Endothelial cell of umbilical vein (primary cell): Measurements from ENCODE around the gene PAX3. TPM values are rescaled to one million over a fixed set of nuclear protein-coding genes. Genes with fewer than 3 reads are reported as not detected.

Source experiments
- BruUV-seq: library from RNA; stranded (reverse); fragments of 400-500 nt; replicated peaks from 2 replicates; lab custom pipeline; 2021; lab: Mats Ljungman, UMichigan
- CTCF ChIA-PET: fragments of 300-600, 350-600 bp; sonication (Branson Sonifier 250); formaldehyde crosslinking; loops from one replicate; lab custom pipeline; 2021; ENCODE audit warnings: antibody characterized with exemption, inconsistent platforms; lab: Charles Lee
- POLR2A ChIA-PET: fragments of 300-600, 350-600 bp; sonication (Branson Sonifier 250); formaldehyde crosslinking; loops from one replicate; lab custom pipeline; 2021; ENCODE audit warnings: antibody characterized with exemption, inconsistent platforms; lab: Charles Lee
- DNase-seq: peaks from one replicate; pipeline ENCODE4 v3.0.0-alpha.2; 2011; ENCODE audit warnings: low read depth, low spot score
- FAIRE-seq: peaks from 2 replicates; lab custom pipeline; 2011; peaks lifted over from hg19 to GRCh38; lab: Jason Lieb, UNC
- H2AFZ ChIP-seq: 2 replicates; pipeline ENCODE4 v1.6.0; 2012; ENCODE audit warnings: low read depth, low read length, control low read depth, inconsistent platforms
- H3K27ac ChIP-seq: 2 replicates; pipeline ENCODE4 v1.5.1; 2011; ENCODE audit warnings: low read depth, mild to moderate bottlenecking, control low read depth, low read length, moderate library complexity; ENCODE audit not compliant: insufficient read depth
- H3K27me3 ChIP-seq, 2 experiments: 2 replicates each; pipeline versions ENCODE4 v1.6.0 to v1.6.1; 2011; ENCODE audit warnings: low read length in 2 of 2, mixed read lengths in 1 of 2; ENCODE audit not compliant: control insufficient read depth in 2 of 2, insufficient read depth in 2 of 2
- H3K36me3 ChIP-seq, 2 experiments: 2 replicates in 1 of 2; 3 replicates in 1 of 2; pipeline ENCODE4 v1.5.1; 2011; ENCODE audit warnings: low read length in 2 of 2, mild to moderate bottlenecking in 1 of 2, moderate library complexity in 1 of 2; ENCODE audit not compliant: control insufficient read depth in 2 of 2, insufficient read depth in 2 of 2; ENCODE audit errors: extremely low read depth in 1 of 2
- H3K4me1 ChIP-seq: 3 replicates; pipeline ENCODE4 v1.5.1; 2011; ENCODE audit warnings: mild to moderate bottlenecking, low read length; ENCODE audit not compliant: control insufficient read depth, insufficient read depth; ENCODE audit errors: extremely low read depth
- H3K4me2 ChIP-seq: 2 replicates; pipeline ENCODE4 v1.6.1; 2011; ENCODE audit warnings: low read length, control low read depth, mixed read lengths; ENCODE audit not compliant: insufficient read depth
- H3K4me3 ChIP-seq, 3 experiments: fragments of 200-600 bp in 1 of 3; sonication (generic), shearing (Covaris generic) in 1 of 3; replicated peaks in 1 of 3; 2 replicates each; pipeline ENCODE4 v1.5.1; 2011 to 2016; ENCODE audit warnings: control low read depth in 3 of 3, low read length in 3 of 3, mild to moderate bottlenecking in 2 of 3, inconsistent platforms in 1 of 3, low read depth in 1 of 3, moderate library complexity in 1 of 3; ENCODE audit not compliant: insufficient read depth in 1 of 3
- H3K79me2 ChIP-seq: 2 replicates; pipeline ENCODE4 v1.6.0; 2012; ENCODE audit warnings: low read length, inconsistent platforms; ENCODE audit not compliant: control insufficient read depth, insufficient read depth
- H3K9ac ChIP-seq: replicated peaks from 2 replicates; pipeline ENCODE3; 2011; ENCODE audit warnings: low read length, control low read depth; ENCODE audit not compliant: insufficient read depth; ENCODE audit errors: extremely low read depth
- H3K9me1 ChIP-seq: replicated peaks from 3 replicates; pipeline ENCODE4 v1.6.0; 2011; ENCODE audit warnings: mild to moderate bottlenecking, low read length; ENCODE audit not compliant: control insufficient read depth, insufficient read depth; ENCODE audit errors: extremely low read depth
- H3K9me3 ChIP-seq: replicated peaks from 2 replicates; pipeline ENCODE4 v1.5.1; 2012; ENCODE audit warnings: low read length, inconsistent platforms; ENCODE audit not compliant: control insufficient read depth, insufficient read depth
- H4K20me1 ChIP-seq: replicated peaks from 2 replicates; pipeline ENCODE3; 2011; ENCODE audit warnings: mild to moderate bottlenecking, low read length; ENCODE audit not compliant: control insufficient read depth, insufficient read depth; ENCODE audit errors: extremely low read depth
- CTCF ChIP-seq, 2 donors: IDR thresholded peaks; 1 replicate in 1 of 2; 2 replicates in 1 of 2; pipeline ENCODE4 v1.5.1; 2011; ENCODE audit warnings: low read length in 2 of 2, mild to moderate bottlenecking in 2 of 2, moderate library complexity in 2 of 2, control low read depth in 1 of 2, inconsistent platforms in 1 of 2, low read depth in 1 of 2; ENCODE audit not compliant: insufficient read depth in 1 of 2; ENCODE audit errors: extremely low read depth in 1 of 2
- EZH2 ChIP-seq: IDR thresholded peaks from 2 replicates; pipeline ENCODE4 v1.6.1; 2012; ENCODE audit warnings: borderline replicate concordance, low read depth, mild to moderate bottlenecking, moderate library complexity, low read length, inconsistent platforms; ENCODE audit not compliant: severe bottlenecking
- FOS ChIP-seq: IDR thresholded peaks from 2 replicates; pipeline ENCODE4 v1.6.1; 2011; ENCODE audit warnings: mild to moderate bottlenecking, low read length, moderate library complexity, borderline replicate concordance; ENCODE audit not compliant: insufficient read depth
- GATA2 ChIP-seq: IDR thresholded peaks from 2 replicates; pipeline ENCODE4 v1.7.0; 2011; ENCODE audit warnings: low read depth, mild to moderate bottlenecking, moderate library complexity, mixed read lengths, low read length; ENCODE audit not compliant: insufficient read length, insufficient read depth
- JUN ChIP-seq: IDR thresholded peaks from 2 replicates; pipeline ENCODE4 v1.6.1; 2011; ENCODE audit warnings: borderline replicate concordance, low read depth; ENCODE audit not compliant: insufficient read length, insufficient read depth
- MAX ChIP-seq: IDR thresholded peaks from 2 replicates; pipeline ENCODE4 v1.6.1; 2011; ENCODE audit not compliant: insufficient read depth, insufficient read length
- MYC ChIP-seq: IDR thresholded peaks from one replicate; pipeline ENCODE4 v1.6.1; 2011; ENCODE audit warnings: mild to moderate bottlenecking, low read depth, low read length
- POLR2A ChIP-seq: IDR thresholded peaks from 2 replicates; pipeline ENCODE4 v1.6.1; 2012; ENCODE audit warnings: low read depth, mild to moderate bottlenecking, control low read depth, low read length
- POLR2AphosphoS5 ChIP-seq: IDR thresholded peaks from 2 replicates; pipeline ENCODE4 v1.6.1; 2012; ENCODE audit warnings: low read depth, mild to moderate bottlenecking, control low read depth, low read length, moderate library complexity; ENCODE audit not compliant: insufficient read depth
- dilution Hi-C: fragments of 300-500 bp; cut with MboI; formaldehyde crosslinking; loops from one replicate; pipeline ENCODE4 v1.15.0; 2019; ENCODE audit warnings: low sequenced_read_pairs; ENCODE audit not compliant: extremely low pct_ligation_motif_present
- intact Hi-C: fragments of 100-400 bp; cut with micrococcal nuclease; formaldehyde crosslinking; loops from one replicate; pipeline ENCODE4 v1.10.0; 2022
- polyA plus RNA-seq, 4 experiments: library from polyadenylated mRNA; depleted of rRNA in 3 of 4; stranded (reverse) in 3 of 4; unstranded in 1 of 4; fragments of >200 nt; gene quantifications; 2 replicates each; pipeline versions ENCODE4 v1.2.1 to v1.2.3, GENCODE V29; 2011 to 2012; ENCODE audit warnings: missing spikeins in 1 of 4
- total RNA-seq: library from RNA; stranded (reverse); gene quantifications from 2 replicates; pipeline ENCODE4 v1.2.3, GENCODE V29; 2021

Gene PAX3
- total and polyA plus RNA-seq, 2 donors (not counting 3 experiments of a cell fraction or from before 2014, with no cell fraction given) = not detected

DNA sequence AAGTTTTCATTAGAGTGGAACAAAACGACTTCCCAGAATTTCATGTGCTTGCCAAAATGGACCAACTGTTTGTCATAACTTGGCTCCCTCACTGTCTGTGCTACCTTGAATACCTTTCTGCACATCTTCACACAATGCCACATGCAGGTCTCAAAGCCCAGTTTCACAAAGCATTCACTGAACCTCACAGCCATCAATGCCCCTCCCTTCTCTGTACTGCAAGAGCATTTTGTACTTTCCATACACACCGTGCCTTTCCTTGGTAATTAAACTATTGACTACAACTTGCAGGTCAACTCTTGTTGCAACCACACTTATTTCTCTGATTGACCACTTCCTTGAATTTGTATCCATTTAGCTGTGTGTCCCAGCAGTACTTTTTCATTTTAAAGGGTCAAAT is 50.5 kb downstream of the PAX3 start:
- dilution Hi-C loops (no loop called here), intact Hi-C loops (no loop called here)
- no peak for TF ChIP-seq GATA2
- TF ChIP-seq EZH2 = no peak
- no peak for TF ChIP-seq FOS
- TF ChIP-seq MAX = no peak
- no peak for TF ChIP-seq CTCF (IDR thresholded peaks at IDR 0.05; ENCODE audit: extremely low read depth in 1 of 2, insufficient read depth in 1 of 2, low read depth in 1 of 2, low read length in 2 of 2)
- no peak for TF ChIP-seq MYC
- TF ChIP-seq POLR2A = no peak
- TF ChIP-seq POLR2AphosphoS5 = no peak
- no peak for TF ChIP-seq JUN
- Histone ChIP-seq H3K27me3 (no peaks in the 10 kb centered on the region), H3K4me1 (no peaks in the 10 kb centered on the region), H4K20me1 (no peaks in the 10 kb centered on the region), H3K9ac (no peak overlapping the region), H3K27ac (no peak overlapping the region), H3K4me3 (no peak overlapping the region), H3K9me3 (no peaks in the 10 kb centered on the region), H3K36me3 (no peaks in the 10 kb centered on the region), H3K79me2 (no peaks in the 10 kb centered on the region), H3K4me2 (no peak overlapping the region), H3K9me1 (no peaks in the 10 kb centered on the region), H2AFZ (no peak overlapping the region)
- no TSS peak for BruUV-seq
- CTCF ChIA-PET = no interaction called here
- POLR2A ChIA-PET = no interaction called here
- no peak for FAIRE-seq
- DNase-seq = no peak
